CD4-positive, alpha-beta T cell treated with Interleukin-15 for 4 hours (primary cell): Measurements from ENCODE around the gene C19orf18.

Experiments used
- DNase-seq: peaks from one replicate; pipeline ENCODE4 v3.0.0-alpha.2; 2020; ENCODE audit warnings: low spot score

Gene C19orf18

DNA sequence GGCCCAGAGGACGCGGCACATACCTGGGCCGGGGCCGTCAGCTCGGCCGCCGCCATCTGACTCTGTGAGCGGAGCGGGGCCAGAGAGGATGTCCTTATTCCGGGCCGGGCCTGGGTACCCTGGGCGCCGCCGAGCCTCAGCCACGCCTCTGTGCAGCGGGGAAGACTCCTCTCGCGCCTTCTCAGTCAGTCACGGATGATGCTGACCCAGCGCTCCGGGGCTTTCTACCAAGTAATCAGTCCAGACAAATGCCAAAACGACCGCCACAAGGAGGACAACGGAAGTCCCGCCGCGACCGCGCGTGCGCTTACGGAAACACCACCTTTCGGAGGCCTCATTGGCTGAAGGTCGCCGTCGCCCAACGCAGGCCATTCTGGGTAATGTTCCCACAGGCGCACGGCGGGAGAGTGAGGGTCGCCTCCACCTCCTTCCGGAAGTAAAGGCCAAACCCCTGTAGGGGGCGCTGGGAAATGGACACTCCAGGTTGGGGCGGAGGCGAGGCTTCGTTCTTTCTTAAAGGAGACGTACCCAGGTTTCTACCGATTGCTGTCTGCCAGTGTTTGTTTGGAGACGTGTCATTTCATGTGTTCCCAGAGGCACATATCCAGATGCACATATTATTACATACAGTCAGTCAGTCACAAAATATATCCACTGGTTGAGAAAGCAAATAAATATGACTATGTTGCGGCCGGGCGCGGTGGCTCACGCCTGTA lies 26.8 kb downstream of the C19orf18 start, which contains the start of gene ZNF256:
ZNF256 (minus strand) TSS at position 288 of the 716 bp plus-strand sequence; CDS start at position 56, 232 bp downstream.
- DNase-seq = peak; percentile 91

GRCh38 chr19:57947088-57947418 lies 27.3 kb downstream of the C19orf18 start:
- DNase-seq = no peak

GRCh38 chr19:57946316-57946715 lies 28.0 kb downstream of the C19orf18 start:
- DNase-seq = no peak

- DNase-seq = no peak
Observed at GRCh38 chr19:57941593-57941992, 32.7 kb downstream of the C19orf18 start.

- no peak for DNase-seq
Observed at GRCh38 chr19:57935731-57936130, 38.6 kb downstream of the C19orf18 start.

- DNase-seq = peak; percentile 57
Observed at GRCh38 chr19:57934820-57935665, 39.3 kb downstream of the C19orf18 start, which contains the start of gene ZNF418. ZNF418 (minus strand) TSS chr19:57935402; CDS start chr19:57933822, 1,580 bp downstream.

DNA sequence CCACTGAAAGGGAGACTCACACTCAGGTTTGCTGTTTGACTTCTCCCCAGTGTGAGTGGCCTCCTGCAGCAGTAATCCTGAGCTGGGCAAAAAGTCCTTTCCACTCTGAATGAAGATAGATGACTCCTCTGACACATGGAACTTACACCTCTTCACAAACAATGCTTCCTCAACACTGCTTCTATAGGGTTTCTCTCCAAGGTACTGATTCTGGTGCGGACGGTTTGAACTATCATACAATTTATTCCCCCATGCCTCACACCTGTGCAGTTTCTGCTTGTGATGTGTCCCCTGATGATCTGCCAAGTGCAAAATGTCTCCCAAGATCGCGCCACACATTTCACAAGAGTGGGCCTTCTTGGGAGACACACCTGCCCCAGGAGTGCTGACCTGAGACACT lies 46.7 kb downstream of the C19orf18 start:
- no peak for DNase-seq

GRCh38 chr19:57916168-57916995 lies 58.0 kb downstream of the C19orf18 start, which contains the start of gene ZNF417:
ZNF417 (minus strand) TSS chr19:57916592; CDS start chr19:57916411, 181 bp downstream.
- DNase-seq = peak; percentile 89

- DNase-seq = no peak
Observed at GRCh38 chr19:57914531-57914930, 59.8 kb downstream of the C19orf18 start.
